ENCODE results near the gene TESK2.

The TESK2 gene

DNA sequence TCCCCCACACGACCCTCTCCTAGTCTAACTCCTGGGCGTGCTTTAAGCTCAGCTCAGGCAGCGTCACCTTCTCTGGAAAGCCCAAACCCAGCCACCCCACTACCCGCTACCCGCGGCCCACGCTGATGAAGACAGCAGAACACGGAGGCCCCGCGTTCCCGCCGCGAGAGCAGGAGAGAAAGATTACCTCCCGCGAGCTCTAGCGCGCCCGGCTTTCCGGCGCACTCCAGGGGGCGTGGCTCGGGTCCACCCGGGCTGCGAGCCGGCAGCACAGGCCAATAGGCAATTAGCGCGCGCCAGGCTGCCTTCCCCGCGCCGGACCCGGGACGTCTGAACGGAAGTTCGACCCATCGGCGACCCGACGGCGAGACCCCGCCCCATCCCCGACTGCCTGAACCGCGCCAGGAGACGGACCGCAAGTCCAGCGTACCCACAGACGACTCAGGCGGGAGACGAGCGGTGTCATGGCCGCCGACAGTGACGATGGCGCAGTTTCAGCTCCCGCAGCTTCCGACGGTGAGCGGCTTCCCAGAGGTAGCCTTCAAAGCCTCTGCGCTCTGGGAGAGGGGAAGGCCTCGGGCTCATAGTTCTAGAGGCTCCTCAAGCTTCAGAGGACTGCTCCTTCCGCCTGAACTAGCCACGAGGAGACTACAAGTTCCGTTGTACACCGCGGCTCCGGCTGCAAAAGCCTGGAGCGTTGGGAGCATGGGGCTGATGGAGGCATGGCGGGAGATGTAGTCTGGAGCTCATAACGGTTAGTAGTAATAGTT, 151.0 kb downstream of the TESK2 start, which contains the start of the genes MUTYH and TOE1:
Gene MUTYH, minus strand, starts transcription at position 652 of the 770 bp plus-strand sequence. CDS start 5,935 bp downstream, outside the sequence.
Gene TOE1, plus strand, starts transcription at position 382 of the 770 bp plus-strand sequence. Its CDS starts 83 bp downstream, at position 465.
- peak; percentile 87 to 96 (median 93) for DNase-seq (ENCODE audit: low read depth in 2 of 3, low spot score in 2 of 3)

DNA sequence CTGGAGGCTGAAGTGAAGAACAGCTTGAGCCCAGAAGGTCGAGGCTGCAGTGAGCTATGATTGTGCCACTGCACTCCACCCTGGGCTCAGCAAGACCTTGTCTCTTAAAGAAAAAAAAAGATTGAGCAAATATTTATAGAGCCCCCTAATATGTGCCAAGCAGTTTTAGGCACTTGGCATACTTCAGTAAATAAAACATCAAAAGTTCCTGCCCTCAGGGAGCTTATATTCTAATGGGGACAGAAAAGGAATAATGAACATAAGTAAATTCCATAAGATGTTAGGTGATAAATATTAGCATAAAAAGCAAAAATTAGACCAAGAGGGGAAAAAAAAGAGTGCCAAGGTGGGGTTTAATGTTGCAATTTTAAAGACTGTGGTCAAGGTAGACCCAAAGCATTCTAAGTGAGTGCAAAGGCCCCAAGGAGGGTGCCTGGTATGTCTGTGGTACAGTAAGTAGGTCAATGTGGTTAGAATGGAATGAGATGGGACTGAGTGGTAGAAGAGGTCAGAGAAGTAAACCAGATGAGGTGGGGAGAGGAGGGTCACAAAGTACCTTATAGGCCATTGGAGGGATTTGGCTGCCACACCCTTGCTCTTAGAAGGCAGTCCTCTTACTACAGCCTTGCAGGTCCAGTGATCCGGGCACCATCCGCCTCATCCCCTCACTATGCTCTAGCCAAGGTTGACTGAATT, 153.2 kb downstream of the TESK2 start:
- DNase-seq (ENCODE audit: low read depth in 2 of 3, low spot score in 2 of 3): no peak

DNA sequence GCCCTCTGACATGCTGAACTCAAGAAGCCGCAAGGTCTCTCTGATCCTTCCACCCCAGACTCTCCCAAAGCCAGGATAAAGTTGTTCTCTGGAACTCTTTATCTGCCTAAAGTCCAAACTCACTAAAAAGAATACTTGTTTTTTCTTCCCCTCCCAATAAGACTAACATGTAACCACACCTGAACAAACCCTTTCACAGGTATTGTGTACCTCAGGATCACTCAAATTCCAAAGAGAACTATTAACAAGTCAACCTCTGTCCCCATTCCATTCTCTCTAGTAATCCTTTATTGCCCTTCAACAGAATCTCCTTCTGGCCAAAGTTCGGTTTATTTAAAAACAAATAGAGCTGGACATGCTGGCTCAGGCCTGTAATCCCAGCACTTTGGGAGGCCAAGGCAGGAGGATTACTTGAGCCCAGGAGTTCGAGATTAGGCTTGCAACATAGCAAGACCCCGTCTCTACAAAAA, 155.1 kb downstream of the TESK2 start:
- no peak for DNase-seq (ENCODE audit: low read depth in 2 of 3, low spot score in 2 of 3)

DNA sequence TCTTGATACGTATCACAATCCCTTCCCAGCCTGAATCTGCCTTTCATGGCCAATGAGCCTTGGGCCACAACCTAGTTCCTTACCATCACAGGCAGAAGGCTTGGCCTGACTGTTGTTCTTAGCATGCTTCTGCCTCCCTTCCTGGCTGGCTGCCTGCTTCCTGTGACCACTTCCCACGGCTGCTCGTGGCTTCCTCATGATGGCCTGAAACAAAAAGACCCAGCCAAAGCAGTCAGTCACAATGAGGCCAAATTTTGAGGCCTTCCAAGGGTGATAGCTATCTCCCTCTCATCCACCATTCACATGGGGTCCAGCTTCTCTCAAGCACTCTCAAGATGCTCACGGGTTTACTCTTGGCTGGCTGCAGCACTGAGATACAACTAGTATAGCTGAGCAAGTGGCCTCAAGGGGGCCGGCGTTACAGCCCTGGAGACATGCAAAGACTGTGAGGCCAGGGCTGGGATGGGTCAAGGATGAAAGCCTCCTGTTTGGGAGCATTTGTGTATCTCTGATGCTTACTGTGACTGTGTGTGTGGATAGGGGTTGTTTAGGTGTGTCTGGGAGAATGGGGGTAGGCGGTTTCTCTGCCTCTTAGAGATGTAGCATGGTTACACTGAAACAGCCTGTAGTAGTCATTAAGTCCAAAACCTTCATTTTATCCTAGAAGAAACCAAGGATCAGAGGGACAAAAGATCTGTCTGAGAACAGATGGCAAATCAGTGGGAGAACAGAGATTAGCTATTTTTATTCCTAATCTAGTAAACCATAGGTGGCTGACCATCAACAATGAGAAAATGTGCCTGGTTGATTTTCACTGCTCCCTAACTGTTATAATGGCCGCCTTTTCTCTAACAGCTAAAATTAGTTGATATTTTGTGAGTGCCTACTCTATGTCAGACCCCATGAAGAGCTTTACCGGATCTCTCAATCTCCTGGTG, 156.4 kb downstream of the TESK2 start:
- no peak for DNase-seq (ENCODE audit: low read depth in 2 of 3, low spot score in 2 of 3)

DNA sequence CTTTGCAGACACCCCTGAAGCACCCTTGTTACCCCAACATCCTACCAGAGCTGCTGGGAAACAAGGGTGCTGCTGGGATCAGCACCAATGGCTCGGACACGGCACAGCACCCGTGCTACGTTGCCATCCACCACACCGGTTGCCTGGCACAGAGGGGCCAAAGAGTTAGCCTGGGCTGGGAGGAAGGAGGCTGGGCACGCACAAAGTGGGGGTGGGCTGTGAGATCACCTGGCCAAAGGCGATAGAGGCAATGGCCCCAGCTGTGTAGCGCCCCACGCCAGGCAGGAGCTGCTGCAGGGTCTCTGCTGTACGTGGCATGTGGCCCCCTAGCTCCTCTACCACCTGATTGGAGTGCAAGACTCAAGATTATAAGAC, 158.6 kb downstream of the TESK2 start:
- no peak for DNase-seq (ENCODE audit: low read depth in 2 of 3, low spot score in 2 of 3)

DNA sequence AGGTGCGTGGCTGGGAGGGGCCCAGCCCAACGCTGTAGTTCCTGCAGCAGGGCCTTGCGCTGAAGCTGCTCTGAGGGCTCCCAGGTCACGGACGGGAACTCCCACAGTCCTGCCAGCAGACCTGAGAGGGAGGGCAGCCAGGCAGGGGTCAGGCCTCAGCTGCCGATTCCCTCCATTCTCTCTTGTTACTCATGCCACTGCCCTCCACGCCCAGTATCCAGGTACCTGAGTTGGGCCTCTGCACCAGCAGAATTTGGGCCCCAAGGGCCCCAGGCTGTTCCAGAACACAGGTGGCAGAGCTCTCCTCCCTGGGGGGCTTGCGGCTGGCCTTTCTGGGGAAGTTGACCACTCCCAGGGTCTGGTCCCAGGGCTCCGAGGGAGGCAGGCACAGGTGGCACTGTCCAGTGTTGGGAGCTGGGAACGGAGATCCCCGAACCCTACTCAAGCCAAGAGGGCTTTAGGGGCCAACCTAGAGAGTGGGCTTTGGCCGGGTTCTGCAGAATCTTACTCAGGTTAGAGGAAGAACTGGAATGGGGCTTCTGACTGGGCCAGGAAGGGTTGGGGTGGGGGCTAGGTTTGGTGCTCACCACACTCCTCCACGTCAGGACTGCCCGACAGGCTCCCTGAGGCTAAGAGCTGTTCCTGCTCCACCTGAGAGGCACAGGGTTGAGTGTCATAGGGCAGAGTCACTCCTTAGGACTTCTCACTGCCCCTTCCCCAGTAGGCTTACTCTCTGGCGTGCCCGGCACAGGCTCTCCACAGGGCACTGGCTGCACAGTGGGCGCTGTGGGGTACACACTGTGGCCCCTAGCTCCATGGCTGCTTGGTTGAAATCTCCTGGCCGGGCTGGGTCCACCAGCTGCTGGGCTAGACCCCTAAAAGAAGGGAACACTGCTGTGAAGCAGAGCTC, 159.3 kb downstream of the TESK2 start:
- DNase-seq (ENCODE audit: low read depth in 2 of 3, low spot score in 2 of 3): no peak

DNA sequence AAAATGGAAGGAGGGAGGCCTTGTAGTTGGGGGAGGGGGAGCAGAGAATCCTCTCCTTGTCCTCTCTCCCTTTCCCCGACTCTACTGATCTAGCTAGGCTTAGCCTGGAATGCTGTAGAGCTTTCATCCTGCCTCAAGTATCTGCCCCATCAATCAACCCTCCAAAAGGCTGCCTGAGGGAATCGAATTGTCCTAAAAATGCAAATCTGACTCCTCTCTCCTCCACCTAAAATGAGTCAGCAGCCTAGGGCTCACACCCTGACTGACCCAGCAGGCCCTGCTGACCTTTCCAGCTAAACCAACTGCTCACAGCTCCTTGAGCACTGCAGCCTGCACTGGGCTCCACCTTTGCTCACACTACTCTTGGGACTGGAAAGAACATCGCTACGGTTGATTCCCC, 161.5 kb downstream of the TESK2 start:
- no peak for DNase-seq (ENCODE audit: low read depth in 2 of 3, low spot score in 2 of 3)

DNA sequence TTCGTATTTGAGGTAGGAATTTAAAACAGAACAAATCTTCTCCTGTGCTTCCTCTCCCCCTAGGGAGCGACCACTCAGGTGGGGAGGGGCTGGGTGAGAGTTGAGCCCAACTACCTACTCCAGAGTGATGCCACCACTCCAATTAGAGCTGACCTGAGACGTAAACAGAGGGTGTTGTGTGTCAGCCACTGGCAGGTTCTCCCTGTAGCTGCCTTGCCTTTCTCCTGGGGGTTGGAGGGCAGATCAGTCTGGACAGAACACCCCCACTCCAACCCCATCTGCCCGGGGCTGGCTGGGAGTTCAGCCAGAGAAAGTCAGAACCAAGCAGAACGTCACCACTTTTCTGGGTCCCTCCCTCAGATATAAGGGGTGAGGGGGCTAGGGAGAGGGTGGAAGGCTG, 162.3 kb downstream of the TESK2 start:
- no peak for DNase-seq (ENCODE audit: low read depth in 2 of 3, low spot score in 2 of 3)

DNA sequence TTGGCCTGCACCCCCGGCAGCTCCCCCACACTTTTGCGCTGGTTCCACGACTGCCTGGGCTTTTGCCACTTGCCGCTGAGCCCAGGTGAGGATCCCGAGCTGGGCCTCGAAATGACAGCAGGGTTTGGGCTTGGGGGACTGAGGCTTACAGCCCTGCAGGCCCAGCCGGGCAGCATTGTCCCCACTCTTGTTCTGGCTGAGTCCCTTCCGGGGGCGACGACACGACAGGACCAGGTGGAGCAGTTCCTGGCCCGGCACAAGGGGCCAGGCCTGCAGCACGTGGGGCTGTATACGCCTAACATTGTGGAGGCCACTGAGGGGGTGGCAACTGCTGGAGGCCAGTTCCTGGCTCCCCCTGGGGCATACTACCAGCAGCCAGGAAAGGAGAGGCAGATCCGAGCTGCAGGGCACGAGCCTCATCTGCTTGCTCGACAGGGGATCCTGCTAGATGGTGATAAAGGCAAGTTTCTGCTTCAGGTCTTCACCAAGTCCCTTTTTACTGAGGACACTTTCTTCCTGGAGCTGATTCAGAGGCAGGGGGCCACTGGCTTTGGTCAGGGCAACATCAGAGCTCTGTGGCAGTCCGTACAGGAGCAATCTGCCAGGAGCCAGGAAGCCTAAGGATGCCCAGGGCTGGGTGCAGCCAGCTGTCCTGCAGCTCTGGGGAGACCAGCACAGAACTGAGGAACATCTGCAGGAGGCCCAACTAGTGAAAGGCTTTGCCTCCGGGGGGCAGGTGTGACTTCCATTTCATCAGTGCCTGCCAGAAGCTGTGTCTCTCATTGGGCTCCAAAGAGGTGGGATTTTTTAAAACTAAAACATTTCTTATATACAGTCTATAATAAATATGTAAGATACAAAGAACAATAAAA, 163.1 kb downstream of the TESK2 start:
- DNase-seq (ENCODE audit: low read depth in 2 of 3, low spot score in 2 of 3): no peak

DNA sequence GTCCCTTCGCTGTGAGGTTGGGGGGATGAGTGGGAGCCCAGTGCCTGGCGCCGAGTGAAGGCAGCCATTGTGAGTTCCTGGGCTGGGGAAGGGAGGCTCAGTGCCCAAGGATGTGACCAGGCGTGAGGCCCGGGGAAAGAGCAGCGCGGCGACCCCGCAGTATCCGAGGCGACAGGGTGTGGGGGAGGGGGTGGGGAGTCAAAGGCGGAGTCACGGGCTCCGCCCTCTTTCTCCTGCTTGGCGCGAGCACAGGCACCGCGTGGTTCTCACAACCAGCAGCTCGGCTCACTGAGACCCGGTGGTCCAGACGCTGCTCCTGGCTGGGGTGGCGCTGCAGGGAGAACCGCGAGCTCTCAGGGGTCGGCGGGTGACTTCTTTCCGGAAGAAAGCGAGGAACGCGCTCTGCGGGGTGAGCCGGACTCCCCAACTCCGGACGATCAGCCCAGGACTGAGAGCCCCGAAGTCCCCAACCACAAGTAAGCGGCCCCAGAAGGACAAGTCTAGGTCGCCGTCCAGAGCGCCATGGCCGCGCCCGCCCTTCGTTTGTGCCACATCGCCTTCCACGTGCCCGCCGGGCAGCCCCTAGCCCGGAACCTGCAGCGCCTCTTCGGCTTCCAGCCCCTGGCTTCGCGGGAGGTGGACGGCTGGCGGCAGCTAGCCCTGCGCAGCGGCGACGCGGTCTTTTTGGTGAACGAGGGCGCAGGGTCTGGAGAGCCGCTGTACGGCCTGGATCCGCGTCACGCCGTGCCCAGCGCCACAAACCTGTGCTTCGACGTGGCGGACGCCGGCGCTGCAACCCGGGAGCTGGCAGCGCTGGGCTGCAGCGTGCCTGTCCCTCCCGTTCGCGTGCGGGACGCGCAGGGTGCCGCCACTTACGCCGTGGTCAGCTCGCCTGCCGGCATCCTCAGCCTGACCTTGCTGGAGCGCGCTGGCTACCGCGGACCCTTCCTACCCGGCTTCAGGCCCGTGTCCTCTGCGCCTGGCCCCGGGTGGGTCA, 164.0 kb downstream of the TESK2 start, which contains the start of gene HPDL:
Gene HPDL, plus strand, starts transcription at position 269 of the 997 bp plus-strand sequence. Its CDS starts 254 bp downstream, at position 523.
- DNase-seq (ENCODE audit: low read depth in 2 of 3, low spot score in 2 of 3): peak; percentile 63 to 74 (median 64)

DNA sequence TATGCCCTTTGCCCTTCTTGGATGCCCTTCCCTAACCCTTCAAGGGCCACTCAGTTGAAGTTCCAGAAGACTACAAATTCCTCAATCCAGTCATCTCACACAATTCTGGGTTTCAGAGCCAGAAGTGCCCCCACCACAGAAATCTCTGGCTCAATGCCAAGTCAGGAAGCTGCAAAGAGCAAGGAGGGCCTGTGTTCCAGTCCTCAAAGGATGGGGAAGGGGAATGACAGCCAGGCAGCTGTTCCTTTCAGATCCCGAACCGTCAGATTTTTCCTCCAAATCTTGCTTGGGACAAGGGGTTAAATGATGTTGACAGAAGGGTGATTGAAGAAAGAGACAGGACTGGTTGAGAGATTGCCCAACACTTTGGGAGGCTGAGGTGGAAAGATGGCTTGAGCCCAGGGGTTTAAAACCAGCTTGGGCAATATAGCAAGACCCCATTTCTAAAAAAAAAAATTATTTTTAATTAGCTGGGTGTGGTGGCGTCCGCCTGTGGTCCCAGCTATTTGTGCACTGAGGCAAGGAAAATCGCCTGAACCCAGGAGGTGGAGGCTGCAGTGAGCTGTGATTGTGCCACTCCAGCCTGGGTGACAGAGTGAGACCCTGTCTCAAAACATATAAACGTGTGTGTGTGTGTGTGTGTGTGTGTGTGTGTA, 165.0 kb downstream of the TESK2 start:
- DNase-seq (ENCODE audit: low read depth in 2 of 3, low spot score in 2 of 3): no peak

DNA sequence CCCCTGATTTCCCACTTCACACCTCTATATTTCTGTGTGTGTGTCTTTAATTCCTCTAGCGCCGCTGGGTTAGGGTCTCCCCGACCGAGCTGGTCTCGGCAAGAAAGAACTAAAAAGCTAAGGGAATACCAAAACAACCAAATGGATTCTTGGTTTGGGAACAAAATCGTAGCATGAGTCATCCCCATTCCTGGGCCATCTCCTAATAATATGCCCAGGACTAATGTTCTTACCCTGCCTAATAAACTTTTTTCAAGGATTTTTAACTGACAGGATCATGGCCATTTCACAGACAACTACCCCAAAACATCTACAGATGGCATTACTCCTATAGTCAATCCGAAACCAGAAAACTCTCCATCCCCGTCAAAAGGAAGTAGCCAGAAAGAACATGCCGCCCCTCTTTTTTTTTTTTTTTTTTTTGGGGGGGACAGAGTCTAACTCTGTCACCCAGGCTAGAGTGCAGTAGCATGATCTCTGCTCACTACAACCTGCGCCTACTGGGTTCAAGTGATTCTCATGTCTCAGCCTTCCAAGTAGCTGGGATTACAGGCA, 168.4 kb downstream of the TESK2 start:
- no peak for DNase-seq (ENCODE audit: low read depth in 2 of 3, low spot score in 2 of 3)

DNA sequence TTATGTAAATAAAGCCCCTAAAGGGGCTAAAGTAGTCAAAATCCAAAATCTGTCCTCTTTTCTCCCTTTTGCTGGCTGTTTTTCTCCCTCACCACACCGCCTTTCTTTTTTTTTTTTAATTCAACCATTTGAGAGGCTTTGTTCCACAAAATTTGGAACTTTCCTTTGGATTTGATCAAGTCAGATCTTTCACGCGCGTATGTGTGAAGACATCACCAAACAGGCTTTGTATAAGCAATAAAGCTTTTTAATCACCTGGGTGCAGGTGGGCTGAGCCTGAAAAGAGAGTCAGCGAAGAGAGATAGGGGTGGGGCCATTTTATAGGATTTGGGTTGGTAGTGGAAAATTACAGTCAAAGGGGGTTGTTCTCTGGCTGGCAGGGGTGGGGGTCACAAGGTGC, 169.5 kb downstream of the TESK2 start:
- DNase-seq (ENCODE audit: low read depth in 2 of 3, low spot score in 2 of 3): no peak

DNA sequence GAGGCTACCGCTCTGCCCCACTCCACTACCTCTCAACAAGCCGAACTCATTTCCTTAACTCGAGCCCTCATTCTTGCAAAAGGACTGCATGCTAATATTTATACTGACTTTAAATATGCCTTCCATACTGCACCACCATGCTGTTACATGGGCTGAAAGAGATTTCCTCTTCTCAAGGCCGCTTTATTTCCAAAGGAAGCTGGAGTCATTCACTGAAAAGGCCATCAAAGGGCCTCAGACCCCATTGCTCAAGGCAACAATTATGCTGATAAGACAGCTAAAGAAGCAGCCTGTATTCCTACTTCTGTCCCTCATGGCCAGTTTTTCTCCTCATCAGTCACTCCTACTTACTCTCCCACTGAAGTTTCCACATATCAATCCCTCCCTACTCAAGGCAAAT, 171.2 kb downstream of the TESK2 start:
- no peak for DNase-seq (ENCODE audit: low read depth in 2 of 3, low spot score in 2 of 3)

DNA sequence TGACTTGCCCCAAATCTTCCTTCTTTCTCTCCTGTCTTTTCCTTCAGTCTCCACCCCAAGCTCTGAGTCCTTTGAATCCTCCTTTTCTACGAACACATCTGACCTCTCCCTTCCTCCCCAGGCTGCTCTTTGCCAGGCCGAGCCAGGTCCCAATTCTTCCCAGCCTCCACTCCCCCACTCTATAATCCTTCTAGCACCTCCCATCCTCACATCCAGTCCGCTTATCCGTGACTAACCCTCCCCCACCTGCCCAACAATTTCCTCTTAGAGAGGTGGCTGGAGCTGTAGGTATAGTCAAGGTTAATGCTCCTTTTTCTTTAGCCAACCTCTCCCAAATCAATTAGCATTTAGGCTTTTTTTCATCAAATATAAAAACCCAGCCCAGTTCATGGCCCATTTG, 173.8 kb downstream of the TESK2 start:
- no peak for DNase-seq (ENCODE audit: low read depth in 2 of 3, low spot score in 2 of 3)

DNA sequence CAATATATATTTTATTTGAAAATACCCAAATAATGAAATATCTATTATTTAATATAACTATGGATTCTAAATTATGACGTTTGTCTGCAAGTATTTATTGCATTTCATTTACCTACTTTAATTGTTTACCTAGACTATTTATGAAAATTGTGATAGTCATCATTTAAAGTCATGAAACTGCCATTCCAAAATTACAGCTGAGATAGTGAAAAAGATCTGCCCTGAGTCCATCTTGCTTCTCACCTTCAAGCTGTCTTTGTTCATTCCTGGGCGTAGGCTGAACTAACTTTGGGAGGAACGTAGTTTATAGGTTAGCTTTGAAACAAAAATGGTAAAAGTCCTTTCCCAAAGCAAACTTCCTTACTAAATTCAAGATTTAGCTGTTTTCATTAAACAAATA, 176.7 kb downstream of the TESK2 start:
- DNase-seq (ENCODE audit: low read depth in 2 of 3, low spot score in 2 of 3): no peak

DNA sequence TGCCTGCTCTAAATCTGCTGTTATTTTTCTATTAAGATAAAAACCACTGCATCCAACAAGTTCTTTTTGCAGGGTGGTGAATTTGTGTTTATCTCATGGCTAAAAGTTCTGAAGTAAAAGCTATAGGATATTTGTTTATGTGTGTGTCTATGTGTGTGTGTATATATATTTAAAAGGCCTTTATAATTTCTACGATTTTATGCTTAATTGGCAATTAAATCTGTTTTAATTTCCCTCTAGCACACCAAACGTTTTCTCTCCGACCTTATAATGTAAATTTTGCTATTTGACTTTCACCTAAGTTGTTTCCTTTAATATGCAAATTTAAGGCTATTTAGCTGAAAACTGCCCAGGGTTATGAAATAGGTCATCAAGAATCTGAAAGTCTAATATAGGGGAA, 184.1 kb downstream of the TESK2 start:
- no peak for DNase-seq (ENCODE audit: low read depth in 2 of 3, low spot score in 2 of 3)
